D721Med (cell line): ENCODE data around the gene DYNLL2.
"Not testable (repeated sequence)": the region's sequence is repeated elsewhere in the genome, so short reads cannot be mapped to it uniquely, and the experiment has no call there.

ENCODE experiments used
- DNase-seq: peaks from one replicate; pipeline ENCODE4 v3.0.0; 2011; ENCODE audit warnings: low spot score; ENCODE audit not compliant: insufficient read length
- FAIRE-seq: peaks from 2 replicates; lab custom pipeline; 2011; peaks lifted over from hg19 to GRCh38; lab: Jason Lieb, UNC
- TF ChIP-seq, protein P1 (sequence below): IDR thresholded peaks from 2 replicates; pipeline ENCODE4 v1.5.1; 2012; ENCODE audit warnings: mild to moderate bottlenecking, control low read depth; ENCODE audit not compliant: insufficient read depth; ENCODE audit errors: missing control alignments

DYNLL2 gene

DNA sequence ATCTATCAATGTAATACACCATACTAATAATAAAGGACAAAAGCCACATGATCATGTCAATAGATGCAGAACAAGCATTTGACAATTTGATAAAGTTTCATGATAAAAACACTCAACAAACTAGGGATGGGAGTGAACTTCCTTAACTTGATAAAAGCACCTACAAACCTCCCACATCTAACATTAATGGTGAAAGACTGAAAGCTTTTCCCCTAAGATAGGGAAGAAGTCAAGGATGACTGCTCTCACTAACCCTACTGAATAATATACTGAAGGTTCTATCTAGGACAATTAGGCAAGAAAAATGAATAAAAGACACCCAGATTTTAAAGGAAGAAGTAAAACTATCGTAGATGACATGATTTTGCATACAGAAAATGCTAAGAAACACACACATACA lies 10.4 kb upstream of the DYNLL2 start:
- no peak for FAIRE-seq
- no peak for DNase-seq
- TF ChIP-seq, protein P1, sequence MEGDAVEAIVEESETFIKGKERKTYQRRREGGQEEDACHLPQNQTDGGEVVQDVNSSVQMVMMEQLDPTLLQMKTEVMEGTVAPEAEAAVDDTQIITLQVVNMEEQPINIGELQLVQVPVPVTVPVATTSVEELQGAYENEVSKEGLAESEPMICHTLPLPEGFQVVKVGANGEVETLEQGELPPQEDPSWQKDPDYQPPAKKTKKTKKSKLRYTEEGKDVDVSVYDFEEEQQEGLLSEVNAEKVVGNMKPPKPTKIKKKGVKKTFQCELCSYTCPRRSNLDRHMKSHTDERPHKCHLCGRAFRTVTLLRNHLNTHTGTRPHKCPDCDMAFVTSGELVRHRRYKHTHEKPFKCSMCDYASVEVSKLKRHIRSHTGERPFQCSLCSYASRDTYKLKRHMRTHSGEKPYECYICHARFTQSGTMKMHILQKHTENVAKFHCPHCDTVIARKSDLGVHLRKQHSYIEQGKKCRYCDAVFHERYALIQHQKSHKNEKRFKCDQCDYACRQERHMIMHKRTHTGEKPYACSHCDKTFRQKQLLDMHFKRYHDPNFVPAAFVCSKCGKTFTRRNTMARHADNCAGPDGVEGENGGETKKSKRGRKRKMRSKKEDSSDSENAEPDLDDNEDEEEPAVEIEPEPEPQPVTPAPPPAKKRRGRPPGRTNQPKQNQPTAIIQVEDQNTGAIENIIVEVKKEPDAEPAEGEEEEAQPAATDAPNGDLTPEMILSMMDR = no peak

DNA sequence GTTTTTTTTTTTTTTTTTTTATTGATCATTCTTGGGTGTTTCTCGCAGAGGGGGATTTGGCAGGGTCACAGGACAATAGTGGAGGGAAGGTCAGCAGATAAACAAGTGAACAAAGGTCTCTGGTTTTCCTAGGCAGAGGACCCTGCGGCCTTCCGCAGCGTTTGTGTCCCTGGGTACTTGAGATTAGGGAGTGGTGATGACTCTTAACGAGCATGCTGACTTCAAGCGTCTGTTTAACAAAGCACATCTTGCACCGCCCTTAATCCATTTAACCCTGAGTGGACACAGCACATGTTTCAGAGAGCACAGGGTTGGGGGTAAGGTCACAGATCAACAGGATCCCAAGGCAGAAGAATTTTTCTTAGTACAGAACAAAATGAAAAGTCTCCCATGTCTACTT lies 10.0 kb upstream of the DYNLL2 start:
- FAIRE-seq, DNase-seq: not testable (repeated sequence)

DNA sequence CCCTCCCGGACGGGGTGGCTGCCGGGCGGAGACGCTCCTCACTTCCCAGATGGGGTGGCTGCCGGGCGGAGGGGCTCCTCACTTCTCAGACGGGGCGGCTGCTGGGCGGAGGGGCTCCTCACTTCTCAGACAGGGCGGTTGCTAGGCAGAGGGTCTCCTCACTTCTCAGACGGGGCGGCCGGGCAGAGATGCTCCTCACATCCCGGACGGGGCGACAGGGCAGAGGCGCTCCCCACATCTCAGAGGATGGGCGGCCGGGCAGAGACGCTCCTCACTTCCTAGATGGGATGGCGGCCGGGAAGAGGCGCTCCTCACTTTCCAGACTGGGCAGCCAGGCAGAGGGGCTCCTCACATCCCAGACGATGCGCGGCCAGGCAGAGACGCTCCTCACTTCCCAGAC lies 8.8 kb upstream of the DYNLL2 start:
- not testable (repeated sequence) for FAIRE-seq, DNase-seq

DNA sequence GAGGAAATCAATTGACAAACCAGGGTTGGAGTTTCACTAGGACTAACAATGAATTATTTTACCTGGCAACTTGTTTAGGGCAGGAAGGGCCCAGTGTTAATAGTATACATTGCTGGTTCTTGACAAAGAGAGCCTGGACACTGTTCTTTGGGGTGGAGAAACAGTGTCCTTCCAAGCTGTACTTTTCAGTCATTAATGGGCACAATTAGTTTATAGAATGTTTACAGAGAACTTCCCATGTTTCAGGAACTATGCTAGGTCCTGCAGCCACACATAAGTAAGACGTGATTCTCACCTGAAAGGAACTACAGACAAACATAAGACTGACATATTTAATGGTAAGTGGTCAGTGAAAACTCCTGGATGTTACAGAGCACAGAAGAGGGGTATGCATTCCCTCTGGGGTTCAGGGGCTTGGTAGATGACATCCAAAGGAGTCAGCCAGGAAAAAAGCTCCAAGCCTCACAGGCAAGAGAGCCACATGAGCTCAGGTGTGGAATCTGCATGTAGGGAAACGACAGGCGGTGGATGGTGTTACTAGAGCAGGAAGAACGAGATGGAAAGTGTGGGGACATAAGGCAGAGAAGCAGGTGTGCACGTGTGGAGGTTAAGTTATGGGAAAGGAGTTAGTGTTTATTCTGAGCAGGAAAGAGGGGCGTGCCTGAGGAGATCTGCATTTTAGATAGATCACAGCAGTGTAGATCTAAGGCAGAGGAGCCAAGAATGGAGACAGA lies 3.8 kb upstream of the DYNLL2 start:
- no peak for FAIRE-seq
- DNase-seq = no peak
- TF ChIP-seq, protein P1 = no peak

DNA sequence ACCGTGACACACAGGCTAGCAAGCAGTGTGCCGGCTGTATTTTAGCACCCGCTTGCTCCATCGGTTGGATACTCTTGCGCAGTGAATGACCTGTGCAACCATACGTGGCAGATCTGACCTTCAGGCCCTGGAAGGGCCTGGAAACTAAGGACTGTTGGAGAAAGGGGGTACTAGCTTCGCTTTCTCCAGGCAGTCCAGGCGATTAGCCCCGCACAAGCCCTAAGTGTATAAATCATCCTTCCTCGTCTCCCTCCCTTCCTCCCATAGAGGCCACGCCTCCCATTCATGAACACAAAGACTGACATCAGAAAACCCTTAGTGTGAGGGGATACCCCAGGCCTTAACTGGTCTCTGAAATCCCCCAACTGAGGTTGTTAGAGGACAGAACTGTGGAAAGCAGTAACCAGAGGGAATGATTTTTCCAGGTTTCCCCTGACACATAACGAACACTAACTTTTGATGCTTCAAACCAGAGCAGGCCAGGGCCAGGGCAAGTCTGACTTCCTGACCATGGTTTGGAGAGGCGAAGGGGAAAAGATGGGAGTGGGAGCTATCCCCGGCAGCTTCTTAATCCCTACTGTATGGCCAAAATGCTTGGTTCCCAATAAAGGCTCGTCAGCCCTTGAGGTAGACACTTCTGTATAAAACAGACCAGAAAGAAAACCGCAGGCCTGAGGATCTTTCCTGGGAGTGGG lies 1.4 kb upstream of the DYNLL2 start:
- TF ChIP-seq, protein P1 = no peak
- FAIRE-seq = no peak
- no peak for DNase-seq

DNA sequence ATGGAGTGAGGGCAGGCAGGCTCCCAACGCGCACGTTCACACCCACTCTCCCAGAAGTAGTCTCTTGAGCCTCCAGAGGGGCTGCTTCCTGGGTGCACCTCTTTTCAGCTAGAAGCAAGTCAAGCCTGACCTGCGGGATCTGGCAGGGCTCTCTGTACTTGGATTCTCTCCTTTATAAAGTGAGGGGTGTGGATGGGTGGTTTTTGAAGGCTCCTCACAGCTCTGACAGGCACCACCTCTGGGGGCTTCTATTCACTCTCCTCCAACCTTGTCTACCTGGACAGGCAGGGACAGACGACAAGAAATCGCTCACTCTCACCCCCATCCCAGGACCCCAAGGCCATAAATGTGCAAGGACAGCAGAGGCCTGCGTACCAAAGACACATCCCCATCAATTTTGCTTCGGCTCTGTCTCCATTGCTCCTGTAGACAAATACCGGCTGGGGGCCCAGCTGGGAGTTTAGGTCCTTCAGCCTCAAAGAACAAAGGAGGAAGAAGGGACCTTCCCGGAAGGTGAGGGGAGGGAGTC lies 814 bp upstream of the DYNLL2 start:
- TF ChIP-seq, protein P1 = no peak
- FAIRE-seq (no peak), DNase-seq (no peak)

DNA sequence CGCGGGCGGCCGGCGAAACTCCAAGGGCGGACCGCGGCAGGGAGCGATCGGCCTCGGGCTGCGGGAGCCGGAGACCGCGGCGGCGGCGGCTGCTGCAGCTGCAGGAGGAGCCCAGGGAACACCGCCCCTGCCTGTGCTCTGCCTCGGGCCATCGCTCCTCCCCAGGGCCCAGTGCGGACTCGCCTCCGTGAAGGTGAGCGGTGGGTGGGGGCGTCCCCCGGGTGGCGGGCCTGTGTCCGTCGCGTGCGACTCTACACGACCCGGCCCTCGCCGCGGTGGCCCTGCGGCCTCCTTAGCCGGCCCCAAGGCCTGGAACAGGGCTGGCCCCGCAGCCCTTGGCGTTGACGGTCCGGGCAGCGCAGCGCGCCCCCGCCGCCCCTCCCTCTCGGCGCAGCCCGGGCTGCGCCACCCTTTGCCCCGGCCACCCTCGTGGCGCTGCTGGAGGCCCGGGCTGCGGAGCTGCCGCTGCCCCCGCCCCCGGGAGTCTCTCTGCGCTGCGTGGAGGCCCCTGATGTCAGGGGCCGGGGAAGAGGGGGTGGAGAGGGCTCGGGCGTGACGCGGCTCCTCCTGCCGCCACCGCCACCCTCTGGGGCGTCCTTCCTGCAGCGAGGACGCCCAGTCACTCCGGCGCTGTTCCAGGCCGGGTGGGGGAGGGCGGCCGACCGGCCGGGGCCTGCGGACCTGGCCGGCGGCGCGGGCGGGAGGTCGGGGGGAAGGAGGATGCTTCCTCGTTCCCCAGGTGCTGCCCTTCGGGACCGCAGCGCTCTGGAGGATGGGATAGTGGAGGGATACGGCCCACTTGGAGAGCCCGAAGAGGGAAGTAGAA lies 485 bp downstream of the DYNLL2 start:
- no peak for FAIRE-seq
- no peak for DNase-seq
- TF ChIP-seq, protein P1 = no peak
